Panc1 (cell line): Measurements from ENCODE around the gene DRC3. TPM values are rescaled to one million over a fixed set of nuclear protein-coding genes. Genes with fewer than 3 reads are reported as not detected.

Experiments used
- ATAC-seq: fragments of 200-7000 bp; cut with Tn5 transposase; 2 replicates; pipeline ENCODE4 v1.9.1; 2020; ENCODE audit warnings: mild to moderate bottlenecking, moderate library complexity
- BruUV-seq: library from RNA; stranded (reverse); fragments of 400-500 nt; replicated peaks from 2 replicates; lab custom pipeline; 2021; lab: Mats Ljungman, UMichigan
- CTCF ChIA-PET: fragments of 300-600 bp; sonication (Branson Sonifier 250); formaldehyde crosslinking; loops from one replicate; lab custom pipeline; 2022; ENCODE audit warnings: antibody characterized with exemption; lab: Charles Lee
- POLR2A ChIA-PET: fragments of 300-600 bp; sonication (Branson Sonifier 250); formaldehyde crosslinking; loops from one replicate; lab custom pipeline; 2022; ENCODE audit warnings: antibody characterized with exemption; lab: Charles Lee
- DNase-seq: peaks from one replicate; pipeline ENCODE4 v3.0.0-alpha.2; 2010; ENCODE audit warnings: low read depth, low spot score
- H3K27ac ChIP-seq: 2 replicates; pipeline ENCODE4 v1.5.1; 2011; ENCODE audit warnings: mild to moderate bottlenecking, low read length, inconsistent platforms
- H3K27me3 ChIP-seq: fragments of 200-500 bp; sonication (Bioruptor generic); 2 replicates; pipeline ENCODE4 v1.6.0; 2014; ENCODE audit warnings: low read length, inconsistent platforms; ENCODE audit not compliant: control insufficient read depth, insufficient read depth
- H3K36me3 ChIP-seq: fragments of 200-500 bp; sonication (Bioruptor generic); 2 replicates; pipeline ENCODE4 v1.5.1; 2014; ENCODE audit warnings: inconsistent platforms, mild to moderate bottlenecking, low read length, moderate library complexity; ENCODE audit not compliant: control insufficient read depth, insufficient read depth
- H3K4me1 ChIP-seq: 2 replicates; pipeline ENCODE4 v1.5.1; 2011; ENCODE audit warnings: inconsistent platforms, mild to moderate bottlenecking, low read length, moderate library complexity; ENCODE audit not compliant: control insufficient read depth, insufficient read depth
- H3K4me3 ChIP-seq, 2 experiments: 2 replicates each; pipeline ENCODE4 v1.5.1; 2011 to 2012; ENCODE audit warnings: low read depth in 2 of 2, low read length in 2 of 2, mild to moderate bottlenecking in 2 of 2, inconsistent platforms in 1 of 2, moderate library complexity in 1 of 2
- H3K9me3 ChIP-seq: fragments of 200-500 bp; sonication (Bioruptor generic); 2 replicates; pipeline ENCODE4 v1.5.1; 2014; ENCODE audit warnings: low read depth, mild to moderate bottlenecking, inconsistent platforms, low read length, moderate library complexity; ENCODE audit not compliant: control insufficient read depth, insufficient read depth
- POLR2AphosphoS5 ChIP-seq: IDR thresholded peaks from 2 replicates; pipeline ENCODE4 v1.6.1; 2012; ENCODE audit warnings: mild to moderate bottlenecking, low read depth, low read length, moderate library complexity
- SIN3A ChIP-seq: IDR thresholded peaks from 2 replicates; pipeline ENCODE4 v1.6.1; 2012; ENCODE audit warnings: low read depth, mild to moderate bottlenecking, low read length, moderate library complexity, borderline replicate concordance; ENCODE audit not compliant: insufficient read depth
- TCF7L2 ChIP-seq: IDR thresholded peaks from 2 replicates; pipeline ENCODE4 v1.6.1; 2011; ENCODE audit warnings: mild to moderate bottlenecking, low read depth, low read length, inconsistent platforms
- in situ Hi-C: cut with HindIII; loops from 2 replicates; pipeline ENCODE4 v1.10.0; 2016; ENCODE audit warnings: low sequenced_read_pairs, low pct_unique_long_range_greater_than_20kb
- intact Hi-C: fragments of 100-400 bp; cut with micrococcal nuclease; formaldehyde crosslinking; loops from one replicate; pipeline ENCODE4 v1.10.0; 2022; ENCODE audit not compliant: unreplicated experiment
- total RNA-seq: library from RNA; stranded (reverse); gene quantifications from one replicate; pipeline ENCODE4 v1.2.1, GENCODE V29; 2021; ENCODE audit not compliant: unreplicated experiment
- TF ChIP-seq, protein P1 (sequence below), 2 experiments: IDR thresholded peaks; 2 replicates each; pipeline ENCODE4 v1.6.1; 2011 to 2012; ENCODE audit warnings: low read depth in 2 of 2, control low read depth in 1 of 2, low read length in 1 of 2, mild to moderate bottlenecking in 1 of 2, moderate library complexity in 1 of 2; ENCODE audit not compliant: insufficient read depth in 1 of 2
- TF ChIP-seq, protein P2 (sequence below): fragments of 450-650 bp; IDR thresholded peaks from 2 replicates; pipeline ENCODE4 v1.5.1; 2017; ENCODE audit warnings: mild to moderate bottlenecking

DRC3 gene
- total RNA-seq, 1 experiment from 2014 or later, result 3.6 TPM

DNA sequence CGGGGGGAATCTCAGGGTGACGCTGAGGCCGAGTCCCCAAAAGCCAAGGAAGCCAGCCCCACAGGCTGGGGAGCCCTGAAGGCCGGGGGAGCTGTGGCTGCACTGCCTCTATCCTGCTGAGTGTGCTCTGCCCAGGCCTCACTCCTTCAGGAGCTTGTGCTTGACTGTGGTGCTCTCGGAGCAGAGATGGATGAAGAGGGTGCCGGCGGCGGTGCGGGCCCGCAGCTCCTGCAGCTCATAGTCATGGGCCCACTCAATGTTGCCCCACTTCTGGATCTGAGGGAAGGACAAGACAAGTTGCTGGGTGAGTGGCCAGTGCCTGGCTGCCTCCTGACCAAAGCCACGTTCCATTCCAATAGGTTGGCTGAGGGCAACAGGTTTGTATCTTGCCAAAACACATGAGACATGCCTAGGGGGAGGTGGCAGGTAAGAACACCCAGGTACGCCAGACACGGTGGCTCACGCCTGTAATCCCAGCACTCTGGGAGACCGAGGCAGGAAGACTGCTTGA is 45.8 kb downstream of the DRC3 start:
- TF ChIP-seq POLR2AphosphoS5, result no peak
- ATAC-seq (no peak), DNase-seq (no peak)
- ChIA-PET POLR2A (no interaction called here), CTCF (no interaction called here)
- no peaks in the 10 kb centered on the region for H3K9me3 ChIP-seq
- intact Hi-C loops, result no loop called here
- no peak overlapping the region for H3K4me3 ChIP-seq
- no peak overlapping the region for H3K27ac ChIP-seq
- no peaks in the 10 kb centered on the region for H3K36me3 ChIP-seq
- in situ Hi-C loops, result no loop called here
- no TSS peak for BruUV-seq
- no peaks in the 10 kb centered on the region for H3K4me1 ChIP-seq
- no peaks in the 10 kb centered on the region for H3K27me3 ChIP-seq

DNA sequence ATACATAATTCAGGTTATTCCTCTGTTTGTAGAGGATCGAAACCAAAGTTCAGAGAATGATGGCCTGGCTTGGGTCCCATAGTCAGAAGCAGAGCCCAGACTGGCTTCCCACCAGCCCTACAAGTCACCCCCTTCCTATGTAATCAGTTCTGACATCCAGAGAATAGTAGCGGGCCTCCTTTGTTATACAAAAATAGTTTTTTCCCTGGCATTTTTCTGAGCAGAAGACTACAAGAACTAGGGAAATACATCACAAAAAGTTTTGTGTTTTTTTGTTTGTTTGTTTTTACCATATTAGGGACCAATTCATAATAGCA is 47.1 kb downstream of the DRC3 start:
- in situ Hi-C loops, result no loop called here
- ATAC-seq (no peak), DNase-seq (no peak)
- Histone ChIP-seq H3K9me3 (no peaks in the 10 kb centered on the region), H3K4me1 (no peaks in the 10 kb centered on the region), H3K4me3 (no peak overlapping the region), H3K27me3 (no peaks in the 10 kb centered on the region), H3K27ac (no peak overlapping the region), H3K36me3 (no peaks in the 10 kb centered on the region)
- intact Hi-C loops, result no loop called here
- CTCF ChIA-PET, result no interaction called here
- POLR2A ChIA-PET, result no interaction called here
- no TSS peak for BruUV-seq
- TF ChIP-seq POLR2AphosphoS5, result no peak
- TF ChIP-seq, protein P1, sequence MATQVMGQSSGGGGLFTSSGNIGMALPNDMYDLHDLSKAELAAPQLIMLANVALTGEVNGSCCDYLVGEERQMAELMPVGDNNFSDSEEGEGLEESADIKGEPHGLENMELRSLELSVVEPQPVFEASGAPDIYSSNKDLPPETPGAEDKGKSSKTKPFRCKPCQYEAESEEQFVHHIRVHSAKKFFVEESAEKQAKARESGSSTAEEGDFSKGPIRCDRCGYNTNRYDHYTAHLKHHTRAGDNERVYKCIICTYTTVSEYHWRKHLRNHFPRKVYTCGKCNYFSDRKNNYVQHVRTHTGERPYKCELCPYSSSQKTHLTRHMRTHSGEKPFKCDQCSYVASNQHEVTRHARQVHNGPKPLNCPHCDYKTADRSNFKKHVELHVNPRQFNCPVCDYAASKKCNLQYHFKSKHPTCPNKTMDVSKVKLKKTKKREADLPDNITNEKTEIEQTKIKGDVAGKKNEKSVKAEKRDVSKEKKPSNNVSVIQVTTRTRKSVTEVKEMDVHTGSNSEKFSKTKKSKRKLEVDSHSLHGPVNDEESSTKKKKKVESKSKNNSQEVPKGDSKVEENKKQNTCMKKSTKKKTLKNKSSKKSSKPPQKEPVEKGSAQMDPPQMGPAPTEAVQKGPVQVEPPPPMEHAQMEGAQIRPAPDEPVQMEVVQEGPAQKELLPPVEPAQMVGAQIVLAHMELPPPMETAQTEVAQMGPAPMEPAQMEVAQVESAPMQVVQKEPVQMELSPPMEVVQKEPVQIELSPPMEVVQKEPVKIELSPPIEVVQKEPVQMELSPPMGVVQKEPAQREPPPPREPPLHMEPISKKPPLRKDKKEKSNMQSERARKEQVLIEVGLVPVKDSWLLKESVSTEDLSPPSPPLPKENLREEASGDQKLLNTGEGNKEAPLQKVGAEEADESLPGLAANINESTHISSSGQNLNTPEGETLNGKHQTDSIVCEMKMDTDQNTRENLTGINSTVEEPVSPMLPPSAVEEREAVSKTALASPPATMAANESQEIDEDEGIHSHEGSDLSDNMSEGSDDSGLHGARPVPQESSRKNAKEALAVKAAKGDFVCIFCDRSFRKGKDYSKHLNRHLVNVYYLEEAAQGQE (IDR thresholded peaks at IDR 0.05; ENCODE audit: insufficient read depth in 1 of 2, low read depth in 2 of 2, low read length in 1 of 2), result no peak
- no peak for TF ChIP-seq TCF7L2
- TF ChIP-seq, protein P2, sequence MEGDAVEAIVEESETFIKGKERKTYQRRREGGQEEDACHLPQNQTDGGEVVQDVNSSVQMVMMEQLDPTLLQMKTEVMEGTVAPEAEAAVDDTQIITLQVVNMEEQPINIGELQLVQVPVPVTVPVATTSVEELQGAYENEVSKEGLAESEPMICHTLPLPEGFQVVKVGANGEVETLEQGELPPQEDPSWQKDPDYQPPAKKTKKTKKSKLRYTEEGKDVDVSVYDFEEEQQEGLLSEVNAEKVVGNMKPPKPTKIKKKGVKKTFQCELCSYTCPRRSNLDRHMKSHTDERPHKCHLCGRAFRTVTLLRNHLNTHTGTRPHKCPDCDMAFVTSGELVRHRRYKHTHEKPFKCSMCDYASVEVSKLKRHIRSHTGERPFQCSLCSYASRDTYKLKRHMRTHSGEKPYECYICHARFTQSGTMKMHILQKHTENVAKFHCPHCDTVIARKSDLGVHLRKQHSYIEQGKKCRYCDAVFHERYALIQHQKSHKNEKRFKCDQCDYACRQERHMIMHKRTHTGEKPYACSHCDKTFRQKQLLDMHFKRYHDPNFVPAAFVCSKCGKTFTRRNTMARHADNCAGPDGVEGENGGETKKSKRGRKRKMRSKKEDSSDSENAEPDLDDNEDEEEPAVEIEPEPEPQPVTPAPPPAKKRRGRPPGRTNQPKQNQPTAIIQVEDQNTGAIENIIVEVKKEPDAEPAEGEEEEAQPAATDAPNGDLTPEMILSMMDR, result no peak
- TF ChIP-seq SIN3A, result no peak

DNA sequence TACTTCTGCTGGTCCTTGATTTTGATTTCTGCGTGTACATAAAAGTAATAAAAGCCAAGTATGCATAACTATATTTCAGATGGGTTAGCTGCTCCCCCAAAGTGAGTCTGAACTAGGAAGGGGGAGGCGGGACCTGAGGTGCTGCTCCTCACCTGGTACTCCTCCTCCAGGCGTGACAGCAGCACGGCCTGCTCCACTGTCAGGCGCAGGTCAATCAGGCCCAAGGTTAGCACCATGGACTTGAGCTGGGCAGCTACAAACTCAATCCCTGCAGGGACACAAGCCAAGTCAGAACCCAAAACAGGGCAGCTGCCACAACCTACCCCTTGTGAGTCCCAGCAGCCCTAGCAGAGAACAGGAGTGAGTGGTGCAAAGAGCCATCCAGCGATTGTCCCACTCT is 48.3 kb downstream of the DRC3 start:
- CTCF ChIA-PET, result no interaction called here
- H3K27me3 ChIP-seq, result no peaks in the 10 kb centered on the region
- ATAC-seq, result no peak
- no peaks in the 10 kb centered on the region for H3K4me1 ChIP-seq
- H3K36me3 ChIP-seq, result no peaks in the 10 kb centered on the region
- TF ChIP-seq TCF7L2, result no peak
- TF ChIP-seq POLR2AphosphoS5, result no peak
- TF ChIP-seq SIN3A, result no peak
- TF ChIP-seq, protein P2, result no peak
- TF ChIP-seq, protein P1 (IDR thresholded peaks at IDR 0.05; ENCODE audit: insufficient read depth in 1 of 2, low read depth in 2 of 2, low read length in 1 of 2), result no peak
- in situ Hi-C loops, result no loop called here
- no peak overlapping the region for H3K4me3 ChIP-seq
- POLR2A ChIA-PET, result no interaction called here
- no peak overlapping the region for H3K27ac ChIP-seq
- BruUV-seq, result no TSS peak
- no peaks in the 10 kb centered on the region for H3K9me3 ChIP-seq
- no peak for DNase-seq
- intact Hi-C loops, result no loop called here
